Panc1 (cell line): Measurements from ENCODE around the gene LY6G6D. TPM values are rescaled to one million over a fixed set of nuclear protein-coding genes. Genes with fewer than 3 reads are reported as not detected.
"Not testable (repeated sequence)": the region's sequence is repeated elsewhere in the genome, so short reads cannot be mapped to it uniquely, and the experiment has no call there.

Experiments
- ATAC-seq: fragments of 200-7000 bp; cut with Tn5 transposase; 2 replicates; pipeline ENCODE4 v1.9.1; 2020; ENCODE audit warnings: mild to moderate bottlenecking, moderate library complexity
- BruUV-seq: library from RNA; stranded (reverse); fragments of 400-500 nt; replicated peaks from 2 replicates; lab custom pipeline; 2021; lab: Mats Ljungman, UMichigan
- CTCF ChIA-PET: fragments of 300-600 bp; sonication (Branson Sonifier 250); formaldehyde crosslinking; loops from one replicate; lab custom pipeline; 2022; ENCODE audit warnings: antibody characterized with exemption; lab: Charles Lee
- POLR2A ChIA-PET: fragments of 300-600 bp; sonication (Branson Sonifier 250); formaldehyde crosslinking; loops from one replicate; lab custom pipeline; 2022; ENCODE audit warnings: antibody characterized with exemption; lab: Charles Lee
- DNase-seq: peaks from one replicate; pipeline ENCODE4 v3.0.0-alpha.2; 2010; ENCODE audit warnings: low read depth, low spot score
- H3K27ac ChIP-seq: 2 replicates; pipeline ENCODE4 v1.5.1; 2011; ENCODE audit warnings: mild to moderate bottlenecking, low read length, inconsistent platforms
- H3K27me3 ChIP-seq: fragments of 200-500 bp; sonication (Bioruptor generic); 2 replicates; pipeline ENCODE4 v1.6.0; 2014; ENCODE audit warnings: low read length, inconsistent platforms; ENCODE audit not compliant: control insufficient read depth, insufficient read depth
- H3K36me3 ChIP-seq: fragments of 200-500 bp; sonication (Bioruptor generic); 2 replicates; pipeline ENCODE4 v1.5.1; 2014; ENCODE audit warnings: inconsistent platforms, mild to moderate bottlenecking, low read length, moderate library complexity; ENCODE audit not compliant: control insufficient read depth, insufficient read depth
- H3K4me1 ChIP-seq: 2 replicates; pipeline ENCODE4 v1.5.1; 2011; ENCODE audit warnings: inconsistent platforms, mild to moderate bottlenecking, low read length, moderate library complexity; ENCODE audit not compliant: control insufficient read depth, insufficient read depth
- H3K4me3 ChIP-seq, 2 experiments: 2 replicates each; pipeline ENCODE4 v1.5.1; 2011 to 2012; ENCODE audit warnings: low read depth in 2 of 2, low read length in 2 of 2, mild to moderate bottlenecking in 2 of 2, inconsistent platforms in 1 of 2, moderate library complexity in 1 of 2
- H3K9me3 ChIP-seq: fragments of 200-500 bp; sonication (Bioruptor generic); 2 replicates; pipeline ENCODE4 v1.5.1; 2014; ENCODE audit warnings: low read depth, mild to moderate bottlenecking, inconsistent platforms, low read length, moderate library complexity; ENCODE audit not compliant: control insufficient read depth, insufficient read depth
- POLR2AphosphoS5 ChIP-seq: IDR thresholded peaks from 2 replicates; pipeline ENCODE4 v1.6.1; 2012; ENCODE audit warnings: mild to moderate bottlenecking, low read depth, low read length, moderate library complexity
- SIN3A ChIP-seq: IDR thresholded peaks from 2 replicates; pipeline ENCODE4 v1.6.1; 2012; ENCODE audit warnings: low read depth, mild to moderate bottlenecking, low read length, moderate library complexity, borderline replicate concordance; ENCODE audit not compliant: insufficient read depth
- TCF7L2 ChIP-seq: IDR thresholded peaks from 2 replicates; pipeline ENCODE4 v1.6.1; 2011; ENCODE audit warnings: mild to moderate bottlenecking, low read depth, low read length, inconsistent platforms
- in situ Hi-C: cut with HindIII; loops from 2 replicates; pipeline ENCODE4 v1.10.0; 2016; ENCODE audit warnings: low sequenced_read_pairs, low pct_unique_long_range_greater_than_20kb
- intact Hi-C: fragments of 100-400 bp; cut with micrococcal nuclease; formaldehyde crosslinking; loops from one replicate; pipeline ENCODE4 v1.10.0; 2022; ENCODE audit not compliant: unreplicated experiment
- total RNA-seq: library from RNA; stranded (reverse); gene quantifications from one replicate; pipeline ENCODE4 v1.2.1, GENCODE V29; 2021; ENCODE audit not compliant: unreplicated experiment
- TF ChIP-seq, protein P1 (sequence below): fragments of 450-650 bp; IDR thresholded peaks from 2 replicates; pipeline ENCODE4 v1.5.1; 2017; ENCODE audit warnings: mild to moderate bottlenecking
- TF ChIP-seq, protein P2 (sequence below), 2 experiments: IDR thresholded peaks; 2 replicates each; pipeline ENCODE4 v1.6.1; 2011 to 2012; ENCODE audit warnings: low read depth in 2 of 2, control low read depth in 1 of 2, low read length in 1 of 2, mild to moderate bottlenecking in 1 of 2, moderate library complexity in 1 of 2; ENCODE audit not compliant: insufficient read depth in 1 of 2

LY6G6D gene
- total RNA-seq, 1 experiment from 2014 or later: not detected

DNA sequence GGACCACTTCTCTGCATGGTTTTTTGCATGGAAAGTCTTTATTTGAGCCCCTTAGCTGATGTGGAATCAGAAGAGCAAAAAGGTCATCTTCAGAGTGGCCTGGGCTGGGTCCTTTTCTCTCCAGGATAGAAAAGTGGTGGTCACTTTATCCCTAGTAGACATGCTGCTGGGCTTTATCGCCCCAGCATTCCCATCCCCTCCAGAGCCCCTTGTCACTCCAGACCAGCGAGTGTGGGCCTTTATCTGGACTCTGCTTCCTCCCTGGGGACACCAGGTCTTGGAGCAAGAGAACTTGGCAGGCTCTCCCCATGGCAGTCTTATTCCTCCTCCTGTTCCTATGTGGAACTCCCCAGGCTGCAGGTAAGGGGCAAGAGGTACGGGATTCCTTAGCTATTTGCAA is 8.5 kb upstream of the LY6G6D start, which contains the start of gene LY6G6F:
Gene LY6G6F, plus strand, starts transcription at position 268 of the 400 bp plus-strand sequence. Its CDS starts 41 bp downstream, at position 309.
- Histone ChIP-seq H3K4me3 (no peak within 1 kb of the TSS), H3K36me3 (peaks cover 2% of the 10 kb centered on the region; the same call in 1 of the 2 replicates), H3K27ac (no peak within 1 kb of the TSS), H3K9me3 (no peaks in the 10 kb centered on the region), H3K4me1 (peaks cover 7% of the 10 kb centered on the region), H3K27me3 (no peaks in the 10 kb centered on the region)
- ATAC-seq (no peak), DNase-seq (no peak)
- intact Hi-C loops: no loop called here
- no peak for TF ChIP-seq SIN3A
- no peak for TF ChIP-seq TCF7L2
- BruUV-seq: no TSS peak
- in situ Hi-C loops: no loop called here
- CTCF ChIA-PET: no interaction called here
- POLR2A ChIA-PET: interaction anchor here (0.6 kb wide), 1 partner anchor 11 kb away, joined by 9 read pairs; no protein-coding TSS in a partner anchor

DNA sequence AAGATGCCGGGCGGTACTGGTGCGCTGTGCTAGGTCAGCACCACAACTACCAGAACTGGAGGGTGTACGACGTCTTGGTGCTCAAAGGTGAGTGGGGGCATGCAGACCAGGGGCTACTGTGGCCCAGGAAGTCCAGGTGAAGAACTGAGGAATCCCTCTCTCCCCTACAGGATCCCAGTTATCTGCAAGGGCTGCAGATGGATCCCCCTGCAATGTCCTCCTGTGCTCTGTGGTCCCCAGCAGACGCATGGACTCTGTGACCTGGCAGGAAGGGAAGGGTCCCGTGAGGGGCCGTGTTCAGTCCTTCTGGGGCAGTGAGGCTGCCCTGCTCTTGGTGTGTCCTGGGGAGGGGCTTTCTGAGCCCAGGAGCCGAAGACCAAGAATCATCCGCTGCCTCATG is 7.4 kb upstream of the LY6G6D start:
- no TSS peak for BruUV-seq
- intact Hi-C loops: no loop called here
- Histone ChIP-seq H3K27ac (no peak overlapping the region), H3K36me3 (peaks cover 2% of the 10 kb centered on the region; the same call in 1 of the 2 replicates), H3K27me3 (no peaks in the 10 kb centered on the region), H3K4me3 (no peak overlapping the region), H3K9me3 (no peaks in the 10 kb centered on the region), H3K4me1 (no peaks in the 10 kb centered on the region; the same call in 1 of the 2 replicates)
- ATAC-seq (no peak), DNase-seq (no peak)
- in situ Hi-C loops: no loop called here
- TF ChIP-seq POLR2AphosphoS5: no peak
- TF ChIP-seq, protein P1, sequence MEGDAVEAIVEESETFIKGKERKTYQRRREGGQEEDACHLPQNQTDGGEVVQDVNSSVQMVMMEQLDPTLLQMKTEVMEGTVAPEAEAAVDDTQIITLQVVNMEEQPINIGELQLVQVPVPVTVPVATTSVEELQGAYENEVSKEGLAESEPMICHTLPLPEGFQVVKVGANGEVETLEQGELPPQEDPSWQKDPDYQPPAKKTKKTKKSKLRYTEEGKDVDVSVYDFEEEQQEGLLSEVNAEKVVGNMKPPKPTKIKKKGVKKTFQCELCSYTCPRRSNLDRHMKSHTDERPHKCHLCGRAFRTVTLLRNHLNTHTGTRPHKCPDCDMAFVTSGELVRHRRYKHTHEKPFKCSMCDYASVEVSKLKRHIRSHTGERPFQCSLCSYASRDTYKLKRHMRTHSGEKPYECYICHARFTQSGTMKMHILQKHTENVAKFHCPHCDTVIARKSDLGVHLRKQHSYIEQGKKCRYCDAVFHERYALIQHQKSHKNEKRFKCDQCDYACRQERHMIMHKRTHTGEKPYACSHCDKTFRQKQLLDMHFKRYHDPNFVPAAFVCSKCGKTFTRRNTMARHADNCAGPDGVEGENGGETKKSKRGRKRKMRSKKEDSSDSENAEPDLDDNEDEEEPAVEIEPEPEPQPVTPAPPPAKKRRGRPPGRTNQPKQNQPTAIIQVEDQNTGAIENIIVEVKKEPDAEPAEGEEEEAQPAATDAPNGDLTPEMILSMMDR: no peak
- TF ChIP-seq TCF7L2: no peak
- ChIA-PET POLR2A (no interaction called here), CTCF (no interaction called here)

DNA sequence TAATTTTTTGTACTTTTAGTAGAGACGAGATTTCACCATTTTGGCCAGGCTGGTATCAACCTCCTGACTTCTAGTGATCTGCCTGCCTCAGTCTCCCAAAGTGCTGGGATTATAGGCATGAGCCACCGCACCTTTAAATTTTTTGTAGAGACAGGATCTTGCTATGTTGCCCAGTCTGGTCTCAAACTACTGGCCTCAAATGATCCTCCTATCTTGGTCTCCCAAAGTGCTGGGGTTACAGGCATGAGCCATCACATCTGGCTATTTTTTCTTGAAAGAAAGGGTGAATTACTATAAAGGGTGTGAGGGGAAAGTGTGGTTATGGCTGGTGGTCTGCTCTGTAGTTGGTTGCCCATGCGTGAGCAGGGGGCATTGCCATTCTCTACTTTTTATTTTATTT is 6.9 kb upstream of the LY6G6D start:
- TF ChIP-seq SIN3A: no peak
- TF ChIP-seq, protein P1: no peak
- TF ChIP-seq TCF7L2: no peak
- no peak for TF ChIP-seq POLR2AphosphoS5
- TF ChIP-seq, protein P2, sequence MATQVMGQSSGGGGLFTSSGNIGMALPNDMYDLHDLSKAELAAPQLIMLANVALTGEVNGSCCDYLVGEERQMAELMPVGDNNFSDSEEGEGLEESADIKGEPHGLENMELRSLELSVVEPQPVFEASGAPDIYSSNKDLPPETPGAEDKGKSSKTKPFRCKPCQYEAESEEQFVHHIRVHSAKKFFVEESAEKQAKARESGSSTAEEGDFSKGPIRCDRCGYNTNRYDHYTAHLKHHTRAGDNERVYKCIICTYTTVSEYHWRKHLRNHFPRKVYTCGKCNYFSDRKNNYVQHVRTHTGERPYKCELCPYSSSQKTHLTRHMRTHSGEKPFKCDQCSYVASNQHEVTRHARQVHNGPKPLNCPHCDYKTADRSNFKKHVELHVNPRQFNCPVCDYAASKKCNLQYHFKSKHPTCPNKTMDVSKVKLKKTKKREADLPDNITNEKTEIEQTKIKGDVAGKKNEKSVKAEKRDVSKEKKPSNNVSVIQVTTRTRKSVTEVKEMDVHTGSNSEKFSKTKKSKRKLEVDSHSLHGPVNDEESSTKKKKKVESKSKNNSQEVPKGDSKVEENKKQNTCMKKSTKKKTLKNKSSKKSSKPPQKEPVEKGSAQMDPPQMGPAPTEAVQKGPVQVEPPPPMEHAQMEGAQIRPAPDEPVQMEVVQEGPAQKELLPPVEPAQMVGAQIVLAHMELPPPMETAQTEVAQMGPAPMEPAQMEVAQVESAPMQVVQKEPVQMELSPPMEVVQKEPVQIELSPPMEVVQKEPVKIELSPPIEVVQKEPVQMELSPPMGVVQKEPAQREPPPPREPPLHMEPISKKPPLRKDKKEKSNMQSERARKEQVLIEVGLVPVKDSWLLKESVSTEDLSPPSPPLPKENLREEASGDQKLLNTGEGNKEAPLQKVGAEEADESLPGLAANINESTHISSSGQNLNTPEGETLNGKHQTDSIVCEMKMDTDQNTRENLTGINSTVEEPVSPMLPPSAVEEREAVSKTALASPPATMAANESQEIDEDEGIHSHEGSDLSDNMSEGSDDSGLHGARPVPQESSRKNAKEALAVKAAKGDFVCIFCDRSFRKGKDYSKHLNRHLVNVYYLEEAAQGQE (IDR thresholded peaks at IDR 0.05; ENCODE audit: insufficient read depth in 1 of 2, low read depth in 2 of 2, low read length in 1 of 2): no peak
- H3K27ac ChIP-seq: no peak overlapping the region
- H3K4me1 ChIP-seq: no peaks in the 10 kb centered on the region; the same call in 1 of the 2 replicates
- no peaks in the 10 kb centered on the region for H3K27me3 ChIP-seq
- ATAC-seq (no peak), DNase-seq (no peak)
- in situ Hi-C loops (no loop called here), intact Hi-C loops (no loop called here)
- POLR2A ChIA-PET: no interaction called here
- CTCF ChIA-PET: no interaction called here
- no TSS peak for BruUV-seq
- H3K36me3 ChIP-seq: no peaks in the 10 kb centered on the region
- H3K4me3 ChIP-seq: no peak overlapping the region
- no peaks in the 10 kb centered on the region for H3K9me3 ChIP-seq

DNA sequence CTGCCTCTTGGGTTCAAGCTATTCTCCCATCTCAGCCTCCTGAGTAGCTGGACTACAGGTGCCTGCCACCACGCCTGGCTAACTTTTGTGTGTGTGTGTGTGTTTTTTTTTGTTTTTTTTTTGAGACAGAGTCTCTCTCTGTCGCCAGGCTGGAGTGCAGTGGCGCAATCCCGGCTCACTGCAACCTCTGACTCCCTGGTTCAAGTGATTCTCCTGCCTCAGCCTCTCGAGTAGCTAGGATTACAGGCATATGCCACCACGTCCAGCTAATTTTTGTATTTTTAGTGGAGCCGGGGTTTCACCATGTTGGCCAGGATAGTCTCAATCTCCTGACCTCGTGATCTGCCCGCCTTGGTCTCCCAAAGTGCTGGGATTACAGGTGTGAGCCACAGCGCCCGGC is 6.0 kb upstream of the LY6G6D start:
- CTCF ChIA-PET, H3K4me3 ChIP-seq, H3K27me3 ChIP-seq, H3K9me3 ChIP-seq, ATAC-seq, H3K4me1 ChIP-seq, H3K27ac ChIP-seq, BruUV-seq, in situ Hi-C loops, H3K36me3 ChIP-seq, DNase-seq, intact Hi-C loops: not testable (repeated sequence)
- POLR2A ChIA-PET: interaction anchor here (0.7 kb wide), 2 partner anchors 24 to 163 kb away, joined by 3 read pairs; partner anchors contain the start of gene ATP6V1G2
